Keratinocyte (primary cell): ENCODE measurements around the gene FGD2. TPM values are rescaled to one million over a fixed set of nuclear protein-coding genes. Genes with fewer than 3 reads are reported as not detected.

Experiments used
- DNase-seq: peaks from one replicate; pipeline ENCODE4 v3.0.0-alpha.2; 2011; ENCODE audit warnings: low read depth, missing footprints, low spot score
- FAIRE-seq: peaks from 2 replicates; lab custom pipeline; 2011; peaks lifted over from hg19 to GRCh38; lab: Jason Lieb, UNC
- H2AFZ ChIP-seq: 2 replicates; pipeline ENCODE4 v1.6.0; 2012; ENCODE audit warnings: low read length, control low read depth, inconsistent platforms; ENCODE audit not compliant: control insufficient read depth
- H3K27ac ChIP-seq: 2 replicates; pipeline ENCODE4 v1.5.1; 2011; ENCODE audit warnings: low read length; ENCODE audit not compliant: control insufficient read depth, insufficient read depth
- H3K27me3 ChIP-seq: 3 replicates; pipeline ENCODE4 v1.6.0; 2011; ENCODE audit warnings: low read length; ENCODE audit not compliant: control insufficient read depth, insufficient read depth; ENCODE audit errors: extremely low read depth
- H3K36me3 ChIP-seq, 2 experiments: 2 replicates in 1 of 2; 3 replicates in 1 of 2; pipeline ENCODE4 v1.5.1; 2011; ENCODE audit warnings: low read length in 2 of 2, mild to moderate bottlenecking in 1 of 2; ENCODE audit not compliant: control insufficient read depth in 2 of 2, insufficient read depth in 2 of 2; ENCODE audit errors: extremely low read depth in 1 of 2
- H3K4me1 ChIP-seq: 3 replicates; pipeline ENCODE4 v1.5.1; 2011; ENCODE audit warnings: low read length; ENCODE audit not compliant: control insufficient read depth, insufficient read depth; ENCODE audit errors: extremely low read depth
- H3K4me2 ChIP-seq: 3 replicates; pipeline ENCODE4 v1.6.0; 2011; ENCODE audit warnings: low read depth, low read length; ENCODE audit not compliant: control insufficient read depth, insufficient read depth; ENCODE audit errors: extremely low read depth
- H3K4me3 ChIP-seq, 3 experiments: fragments of 200-600 bp in 1 of 3; sonication (generic) in 1 of 3; 2 replicates in 2 of 3; 3 replicates in 1 of 3; pipeline ENCODE4 v1.5.1; 2011 to 2016; ENCODE audit warnings: low read length in 3 of 3, mild to moderate bottlenecking in 3 of 3, control low read depth in 2 of 3, inconsistent platforms in 1 of 3, low read depth in 1 of 3, mixed read lengths in 1 of 3, mixed run types in 1 of 3, moderate library complexity in 1 of 3; ENCODE audit not compliant: control insufficient read depth in 2 of 3, insufficient read depth in 2 of 3; ENCODE audit errors: extremely low read depth in 1 of 3
- H3K79me2 ChIP-seq: 2 replicates; pipeline ENCODE4 v1.6.0; 2012; ENCODE audit warnings: low read length; ENCODE audit not compliant: control insufficient read depth, insufficient read depth
- H3K9ac ChIP-seq: 3 replicates; pipeline ENCODE4 v1.6.0; 2011; ENCODE audit warnings: low read length; ENCODE audit not compliant: control insufficient read depth, insufficient read depth; ENCODE audit errors: extremely low read depth
- H3K9me1 ChIP-seq: 3 replicates; pipeline ENCODE4 v1.6.0; 2011; ENCODE audit warnings: low read length; ENCODE audit not compliant: control insufficient read depth, insufficient read depth; ENCODE audit errors: extremely low read depth
- H3K9me3 ChIP-seq: 2 replicates; pipeline ENCODE4 v1.5.1; 2012; ENCODE audit warnings: low read depth, low read length; ENCODE audit not compliant: control insufficient read depth
- H4K20me1 ChIP-seq: 3 replicates; pipeline ENCODE4 v1.6.0; 2011; ENCODE audit warnings: low read length; ENCODE audit not compliant: control insufficient read depth, insufficient read depth; ENCODE audit errors: extremely low read depth
- EZH2 ChIP-seq: IDR thresholded peaks from one replicate; pipeline ENCODE4 v1.6.1; 2012; ENCODE audit warnings: inconsistent platforms, mild to moderate bottlenecking, low read length, moderate library complexity
- dilution Hi-C: fragments of 300-500 bp; cut with MboI; formaldehyde crosslinking; loops from one replicate; pipeline ENCODE4 v1.7.0; 2020; ENCODE audit warnings: low sequenced_read_pairs; ENCODE audit not compliant: extremely low pct_ligation_motif_present
- polyA plus RNA-seq, 5 experiments: library from polyadenylated mRNA; depleted of rRNA in 3 of 5; stranded (reverse) in 3 of 5; stranded (forward) in 1 of 5; unstranded in 1 of 5; fragments of >200 nt; gene quantifications; 1 replicate in 1 of 5; 2 replicates in 3 of 5; 3 replicates in 1 of 5; pipeline versions ENCODE4 v1.2.1 to v1.2.3, GENCODE V29; 2011 to 2012; ENCODE audit warnings: missing spikeins in 2 of 5, low read depth in 1 of 5, low replicate concordance in 1 of 5
- TF ChIP-seq, protein P1 (sequence below), 3 experiments: IDR thresholded peaks in 1 of 3; conservative IDR thresholded peaks in 1 of 3; optimal IDR thresholded peaks in 1 of 3; 2 replicates in 2 of 3; 3 replicates in 1 of 3; pipeline versions ENCODE3 to v1.5.1; 2011; ENCODE audit warnings: low read length in 3 of 3, mild to moderate bottlenecking in 3 of 3, moderate library complexity in 2 of 3, control low read depth in 1 of 3, inconsistent platforms in 1 of 3; ENCODE audit not compliant: insufficient read depth in 2 of 3; ENCODE audit errors: extremely low read depth in 1 of 3

Gene FGD2
- polyA plus RNA-seq, 1 donor (not counting 4 experiments of a cell fraction or from before 2014, with no cell fraction given), result 0.03 TPM

- H3K9me1 ChIP-seq, result no peaks in the 10 kb centered on the region
- no peak for FAIRE-seq
These were observed 26.8 kb downstream of the FGD2 start for GRCh38 chr6:37032239-37032638.

GRCh38 chr6:37033255-37033654, 27.8 kb downstream of the FGD2 start:
- dilution Hi-C loops, result no loop called here
- Histone ChIP-seq H3K4me1 (no peaks in the 10 kb centered on the region), H2AFZ (no peak overlapping the region), H3K9me3 (peaks cover 2% of the 10 kb centered on the region), H3K27ac (no peak overlapping the region), H3K4me2 (no peak overlapping the region), H4K20me1 (no peaks in the 10 kb centered on the region), H3K9ac (no peak overlapping the region), H3K9me1 (no peaks in the 10 kb centered on the region), H3K4me3 (no peak overlapping the region), H3K27me3 (no peaks in the 10 kb centered on the region), H3K79me2 (no peaks in the 10 kb centered on the region), H3K36me3 (no peaks in the 10 kb centered on the region)
- DNase-seq (no peak), FAIRE-seq (no peak)
- TF ChIP-seq, protein P1, sequence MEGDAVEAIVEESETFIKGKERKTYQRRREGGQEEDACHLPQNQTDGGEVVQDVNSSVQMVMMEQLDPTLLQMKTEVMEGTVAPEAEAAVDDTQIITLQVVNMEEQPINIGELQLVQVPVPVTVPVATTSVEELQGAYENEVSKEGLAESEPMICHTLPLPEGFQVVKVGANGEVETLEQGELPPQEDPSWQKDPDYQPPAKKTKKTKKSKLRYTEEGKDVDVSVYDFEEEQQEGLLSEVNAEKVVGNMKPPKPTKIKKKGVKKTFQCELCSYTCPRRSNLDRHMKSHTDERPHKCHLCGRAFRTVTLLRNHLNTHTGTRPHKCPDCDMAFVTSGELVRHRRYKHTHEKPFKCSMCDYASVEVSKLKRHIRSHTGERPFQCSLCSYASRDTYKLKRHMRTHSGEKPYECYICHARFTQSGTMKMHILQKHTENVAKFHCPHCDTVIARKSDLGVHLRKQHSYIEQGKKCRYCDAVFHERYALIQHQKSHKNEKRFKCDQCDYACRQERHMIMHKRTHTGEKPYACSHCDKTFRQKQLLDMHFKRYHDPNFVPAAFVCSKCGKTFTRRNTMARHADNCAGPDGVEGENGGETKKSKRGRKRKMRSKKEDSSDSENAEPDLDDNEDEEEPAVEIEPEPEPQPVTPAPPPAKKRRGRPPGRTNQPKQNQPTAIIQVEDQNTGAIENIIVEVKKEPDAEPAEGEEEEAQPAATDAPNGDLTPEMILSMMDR (optimal IDR thresholded peaks at IDR 0.05 in 1 of 3, IDR thresholded peaks at IDR 0.05 in 1 of 3, conservative IDR thresholded peaks at IDR 0.05 in 1 of 3; ENCODE audit: extremely low read depth in 1 of 3, insufficient read depth in 2 of 3, low read length in 3 of 3), result no peak
- no peak for TF ChIP-seq EZH2

More at GRCh38 chr6:37032239-37032638, 26.8 kb downstream of the FGD2 start:
- H3K9me3 ChIP-seq, result peaks cover 2% of the 10 kb centered on the region
- H3K27me3 ChIP-seq, result no peaks in the 10 kb centered on the region
- no peak overlapping the region for H3K4me2 ChIP-seq
- peaks cover under 1% of the 10 kb centered on the region for H3K4me1 ChIP-seq
- no peaks in the 10 kb centered on the region for H3K79me2 ChIP-seq
- dilution Hi-C loops, result no loop called here
- TF ChIP-seq EZH2, result no peak
- TF ChIP-seq, protein P1 (optimal IDR thresholded peaks at IDR 0.05 in 1 of 3, IDR thresholded peaks at IDR 0.05 in 1 of 3, conservative IDR thresholded peaks at IDR 0.05 in 1 of 3; ENCODE audit: extremely low read depth in 1 of 3, insufficient read depth in 2 of 3, low read length in 3 of 3), result no peak
- no peaks in the 10 kb centered on the region for H3K36me3 ChIP-seq
- no peak for DNase-seq
- no peak overlapping the region for H2AFZ ChIP-seq
- H4K20me1 ChIP-seq, result no peaks in the 10 kb centered on the region
- H3K9ac ChIP-seq, result no peak overlapping the region
- H3K27ac ChIP-seq, result no peak overlapping the region
- H3K4me3 ChIP-seq, result no peak overlapping the region
